BLaER1 (cell line): ENCODE results near the gene MAP7D1.

Experiments used
- H3K27ac ChIP-seq: shearing (Covaris generic); formaldehyde crosslinking; 2 replicates; pipeline ENCODE4 v1.8.1; 2022
- H3K27me3 ChIP-seq: shearing (Covaris generic); formaldehyde crosslinking; 2 replicates; pipeline ENCODE4 v1.8.1; 2022
- H3K36me3 ChIP-seq: shearing (Covaris generic); formaldehyde crosslinking; 2 replicates; pipeline ENCODE4 v1.8.1; 2022
- H3K4me1 ChIP-seq: shearing (Covaris generic); formaldehyde crosslinking; 2 replicates; pipeline ENCODE4 v1.8.1; 2022
- H3K4me2 ChIP-seq: shearing (Covaris generic); formaldehyde crosslinking; 2 replicates; pipeline ENCODE4 v1.8.1; 2022
- H3K4me3 ChIP-seq: shearing (Covaris generic); formaldehyde crosslinking; 2 replicates; pipeline ENCODE4 v1.8.1; 2022
- H3K9ac ChIP-seq: shearing (Covaris generic); formaldehyde crosslinking; 2 replicates; pipeline ENCODE4 v1.8.1; 2022
- H3K9me3 ChIP-seq: shearing (Covaris generic); formaldehyde crosslinking; 2 replicates; pipeline ENCODE4 v1.8.1; 2022
- H4K20me1 ChIP-seq: shearing (Covaris generic); formaldehyde crosslinking; 2 replicates; pipeline ENCODE4 v1.8.1; 2022
- Cebpa-rat ChIP-seq: shearing (Covaris generic); IDR thresholded peaks from 2 replicates; pipeline ENCODE4 v1.8.1; 2022

MAP7D1 gene

DNA sequence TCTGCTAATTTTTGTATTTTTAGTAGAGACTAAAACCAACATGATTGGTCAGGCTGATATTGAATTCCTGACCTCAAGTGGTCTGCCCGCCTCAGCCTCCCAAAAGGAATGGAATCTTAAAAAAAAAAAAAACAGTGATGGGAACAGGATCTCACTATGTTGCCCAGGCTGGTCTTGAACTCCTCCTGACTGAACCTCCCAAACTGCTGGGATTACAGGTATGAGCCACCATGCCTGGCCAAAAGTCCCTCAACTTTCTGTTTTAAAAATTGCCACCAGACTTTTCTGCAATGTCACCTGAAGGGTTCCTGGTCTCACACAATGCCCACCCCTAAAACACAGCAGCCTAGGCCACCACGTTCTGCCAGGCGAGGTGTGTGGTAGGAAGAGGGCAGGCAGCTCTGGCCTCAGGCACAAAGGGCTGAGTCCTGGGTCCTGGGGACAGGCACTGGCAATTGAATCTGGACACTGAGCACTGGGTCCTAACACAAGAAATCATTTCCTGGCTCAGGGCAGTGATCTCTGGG lies 47.1 kb downstream of the MAP7D1 start:
- Histone ChIP-seq H3K9ac (no peak overlapping the region), H3K4me1 (peaks cover 18% of the 10 kb centered on the region), H3K27ac (no peak overlapping the region), H3K9me3 (no peaks in the 10 kb centered on the region), H3K27me3 (no peaks in the 10 kb centered on the region), H3K36me3 (no peaks in the 10 kb centered on the region), H4K20me1 (no peaks in the 10 kb centered on the region), H3K4me3 (no peak overlapping the region), H3K4me2 (no peak overlapping the region)
- TF ChIP-seq Cebpa-rat, result no peak

- H3K4me1 ChIP-seq, result peaks cover 21% of the 10 kb centered on the region
- no peak for TF ChIP-seq Cebpa-rat
- H3K27ac ChIP-seq, result no peak overlapping the region
- H3K27me3 ChIP-seq, result no peaks in the 10 kb centered on the region
- H3K9ac ChIP-seq, result no peak overlapping the region
- H3K9me3 ChIP-seq, result no peaks in the 10 kb centered on the region
- no peaks in the 10 kb centered on the region for H3K36me3 ChIP-seq
- no peak overlapping the region for H3K4me2 ChIP-seq
- H3K4me3 ChIP-seq, result no peak overlapping the region
- H4K20me1 ChIP-seq, result no peaks in the 10 kb centered on the region
These were observed 47.8 kb downstream of the MAP7D1 start for GRCh38 chr1:36203554-36204346.

DNA sequence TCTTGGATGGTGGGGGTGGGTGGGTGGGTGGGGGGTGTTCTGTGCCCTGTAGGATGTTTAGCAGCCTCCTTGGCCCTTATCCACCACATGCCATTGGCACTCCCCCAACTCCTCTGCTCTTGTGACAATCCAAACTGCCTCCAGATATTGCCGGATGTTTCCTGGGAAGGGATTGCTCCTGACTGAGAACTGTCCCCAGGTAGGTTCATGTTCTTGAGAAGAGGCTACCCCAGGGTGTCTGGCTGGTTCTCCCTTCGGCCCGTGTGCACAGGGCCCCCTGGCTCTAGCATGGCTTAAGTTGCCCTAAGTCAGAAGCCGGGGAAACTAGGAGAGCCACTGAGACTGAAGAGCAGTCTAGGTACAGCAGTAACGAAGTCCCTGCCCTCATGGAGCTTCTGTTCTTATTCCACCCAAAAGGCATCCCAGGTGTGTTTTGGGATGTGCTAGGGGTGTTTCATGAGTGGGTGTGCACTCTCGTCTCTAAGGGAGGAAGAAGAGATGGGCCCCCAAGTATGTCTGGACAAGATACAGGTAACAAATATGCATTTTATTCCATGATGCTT lies 48.5 kb downstream of the MAP7D1 start:
- no peaks in the 10 kb centered on the region for H4K20me1 ChIP-seq
- H3K9me3 ChIP-seq, result no peaks in the 10 kb centered on the region
- no peak for TF ChIP-seq Cebpa-rat
- H3K4me1 ChIP-seq, result peaks cover 28% of the 10 kb centered on the region
- no peaks in the 10 kb centered on the region for H3K36me3 ChIP-seq
- no peak overlapping the region for H3K27ac ChIP-seq
- H3K4me3 ChIP-seq, result no peak overlapping the region
- H3K27me3 ChIP-seq, result no peaks in the 10 kb centered on the region
- no peak overlapping the region for H3K9ac ChIP-seq
- H3K4me2 ChIP-seq, result no peak overlapping the region

GRCh38 chr1:36206323-36206858 lies 50.4 kb downstream of the MAP7D1 start:
- Histone ChIP-seq H3K27me3 (no peaks in the 10 kb centered on the region), H4K20me1 (no peaks in the 10 kb centered on the region), H3K4me2 (peak overlapping the region; percentile 27; the same call in 1 of the 2 replicates), H3K4me1 (peaks cover 37% of the 10 kb centered on the region), H3K36me3 (no peaks in the 10 kb centered on the region), H3K9ac (no peak overlapping the region), H3K9me3 (no peaks in the 10 kb centered on the region), H3K4me3 (no peak overlapping the region), H3K27ac (no peak overlapping the region)
- TF ChIP-seq Cebpa-rat, result no peak

DNA sequence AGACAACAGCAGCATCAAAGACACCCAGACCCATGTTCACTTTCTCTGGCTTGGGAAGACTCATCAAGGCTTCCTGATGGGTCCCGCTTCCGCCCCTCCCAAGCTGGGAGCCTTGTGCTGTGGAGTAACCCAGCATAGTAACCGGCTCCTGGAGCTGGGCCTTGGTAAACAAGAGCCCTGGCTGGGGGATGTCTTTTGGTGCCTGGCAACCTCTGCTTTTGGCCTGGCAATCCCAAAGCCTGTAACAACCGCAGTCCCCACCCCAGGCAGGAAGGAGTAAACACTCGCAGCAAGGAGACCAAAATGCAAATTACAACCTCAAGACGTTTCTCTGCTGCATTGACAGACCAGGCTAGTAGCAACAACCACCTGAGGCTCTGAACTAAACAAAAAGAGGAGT lies 51.4 kb downstream of the MAP7D1 start:
- peaks cover 37% of the 10 kb centered on the region for H3K4me1 ChIP-seq
- no peaks in the 10 kb centered on the region for H3K9me3 ChIP-seq

GRCh38 chr1:36208978-36209703 lies 53.2 kb downstream of the MAP7D1 start:
- Histone ChIP-seq H3K9ac (no peak overlapping the region; the same call in 1 of the 2 replicates), H3K4me2 (peak overlapping the region; percentile 78), H3K27me3 (no peaks in the 10 kb centered on the region), H3K36me3 (no peaks in the 10 kb centered on the region), H3K4me3 (no peak overlapping the region), H3K4me1 (peaks cover 37% of the 10 kb centered on the region), H4K20me1 (no peaks in the 10 kb centered on the region), H3K27ac (peak overlapping the region; percentile 61; the same call in 1 of the 2 replicates), H3K9me3 (no peaks in the 10 kb centered on the region)
- peak; percentile 85 for TF ChIP-seq Cebpa-rat

More for the DNA sequence above, 51.4 kb downstream of the MAP7D1 start:
- TF ChIP-seq Cebpa-rat, result no peak
- H3K27me3 ChIP-seq, result no peaks in the 10 kb centered on the region
- no peaks in the 10 kb centered on the region for H3K36me3 ChIP-seq
- no peaks in the 10 kb centered on the region for H4K20me1 ChIP-seq
- H3K9ac ChIP-seq, result no peak overlapping the region
- H3K4me2 ChIP-seq, result peak overlapping the region; percentile 27
- no peak overlapping the region for H3K4me3 ChIP-seq
- peak overlapping the region; percentile 27; the same call in 1 of the 2 replicates for H3K27ac ChIP-seq

GRCh38 chr1:36211307-36211706 lies 55.3 kb downstream of the MAP7D1 start:
- no peak for TF ChIP-seq Cebpa-rat
- no peak overlapping the region for H3K27ac ChIP-seq
- H3K4me1 ChIP-seq, result peaks cover 37% of the 10 kb centered on the region
- no peaks in the 10 kb centered on the region for H3K27me3 ChIP-seq
- no peaks in the 10 kb centered on the region for H4K20me1 ChIP-seq
- H3K4me3 ChIP-seq, result no peak overlapping the region
- no peaks in the 10 kb centered on the region for H3K36me3 ChIP-seq
- H3K9me3 ChIP-seq, result no peaks in the 10 kb centered on the region
- no peak overlapping the region for H3K4me2 ChIP-seq
- H3K9ac ChIP-seq, result no peak overlapping the region

DNA sequence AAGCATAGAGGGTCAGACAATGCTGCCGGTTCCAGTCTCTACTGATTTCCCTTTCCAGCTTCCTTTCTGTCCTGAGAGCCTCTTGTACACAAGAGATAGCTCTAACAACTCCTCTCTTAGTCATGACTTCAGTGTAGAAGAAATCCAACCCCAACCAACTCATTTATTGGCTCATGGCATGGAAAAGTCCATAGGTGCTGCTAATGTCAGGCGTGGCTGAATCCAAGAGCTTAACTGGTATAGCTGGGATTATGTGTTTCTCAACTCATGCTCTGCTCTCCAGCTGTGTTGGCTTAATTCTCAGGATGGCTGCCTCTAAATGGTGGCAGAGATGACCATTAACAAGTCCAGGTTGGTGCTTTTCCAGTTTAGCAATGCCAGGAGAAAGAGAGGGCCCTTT lies 55.9 kb downstream of the MAP7D1 start:
- no peaks in the 10 kb centered on the region for H4K20me1 ChIP-seq
- no peaks in the 10 kb centered on the region for H3K36me3 ChIP-seq
- H3K27ac ChIP-seq, result no peak overlapping the region
- no peak overlapping the region for H3K4me3 ChIP-seq
- H3K4me1 ChIP-seq, result peaks cover 32% of the 10 kb centered on the region
- H3K9me3 ChIP-seq, result no peaks in the 10 kb centered on the region
- H3K9ac ChIP-seq, result no peak overlapping the region
- no peak for TF ChIP-seq Cebpa-rat
- no peak overlapping the region for H3K4me2 ChIP-seq
- H3K27me3 ChIP-seq, result no peaks in the 10 kb centered on the region

DNA sequence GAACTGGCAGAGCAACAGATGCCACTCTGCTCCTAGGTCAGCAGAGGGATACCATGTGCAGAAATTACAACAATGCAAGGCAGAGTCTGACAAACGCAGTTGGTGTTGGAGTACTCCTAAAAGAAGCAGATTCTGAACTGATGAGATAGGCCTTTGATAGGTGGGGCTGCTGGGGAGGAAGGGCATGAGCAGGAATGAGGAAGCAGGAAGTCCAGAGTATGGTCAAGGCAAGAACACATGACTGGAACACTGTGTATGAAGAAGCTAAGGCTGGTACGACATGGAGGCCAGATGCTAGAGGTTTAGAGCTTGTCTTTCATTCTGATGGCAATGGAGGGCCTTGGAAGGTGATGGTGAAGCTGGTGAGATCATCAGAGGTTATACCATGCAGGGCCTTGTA lies 56.8 kb downstream of the MAP7D1 start:
- TF ChIP-seq Cebpa-rat, result no peak
- Histone ChIP-seq H3K4me2 (no peak overlapping the region), H3K27me3 (no peaks in the 10 kb centered on the region)

More for the DNA sequence above, 56.8 kb downstream of the MAP7D1 start:
- no peaks in the 10 kb centered on the region for H3K36me3 ChIP-seq
- H3K9ac ChIP-seq, result no peak overlapping the region
- no peak overlapping the region for H3K27ac ChIP-seq
- H3K4me1 ChIP-seq, result peaks cover 22% of the 10 kb centered on the region
- H3K9me3 ChIP-seq, result no peaks in the 10 kb centered on the region
- H3K4me3 ChIP-seq, result no peak overlapping the region
- no peaks in the 10 kb centered on the region for H4K20me1 ChIP-seq
